H9 (cell line): ENCODE measurements around the gene PLAU. TPM values are rescaled to one million over a fixed set of nuclear protein-coding genes. Genes with fewer than 3 reads are reported as not detected.

Experiments
- DNase-seq: peaks from one replicate; pipeline ENCODE4 v3.0.0-alpha.2; 2017
- H2AFZ ChIP-seq: one replicate; pipeline ENCODE4 v1.6.1; 2013; ENCODE audit warnings: mild to moderate bottlenecking, low read length, control low read depth, moderate library complexity
- H2AK5ac ChIP-seq: 2 replicates; pipeline ENCODE4 v1.6.1; 2013; ENCODE audit warnings: low read length, control low read depth, mixed read lengths; ENCODE audit not compliant: insufficient read length
- H2BK120ac ChIP-seq: one replicate; pipeline ENCODE4 v1.6.1; 2013; ENCODE audit warnings: low read depth, mild to moderate bottlenecking, low read length, control low read depth, inconsistent platforms; ENCODE audit not compliant: poor library complexity, severe bottlenecking
- H2BK12ac ChIP-seq: 2 replicates; pipeline ENCODE4 v1.6.1; 2013; ENCODE audit warnings: low read length, control low read depth, mixed read lengths, low read depth; ENCODE audit not compliant: insufficient read length
- H2BK15ac ChIP-seq: 2 replicates; pipeline ENCODE4 v1.6.1; 2013; ENCODE audit warnings: low read depth, low read length, control low read depth
- H2BK20ac ChIP-seq: one replicate; pipeline ENCODE4 v1.6.1; 2013; ENCODE audit warnings: low read depth, mild to moderate bottlenecking, low read length, control low read depth, inconsistent platforms; ENCODE audit not compliant: poor library complexity, severe bottlenecking
- H2BK5ac ChIP-seq: 2 replicates; pipeline ENCODE4 v1.6.1; 2013; ENCODE audit warnings: low read length, control low read depth, mixed read lengths; ENCODE audit not compliant: insufficient read length
- H3K14ac ChIP-seq: 2 replicates; pipeline ENCODE4 v1.6.1; 2013; ENCODE audit warnings: low read length, control low read depth; ENCODE audit not compliant: insufficient read depth
- H3K18ac ChIP-seq: 2 replicates; pipeline ENCODE4 v1.6.1; 2013; ENCODE audit warnings: low read depth, mild to moderate bottlenecking, mixed read lengths, low read length, control low read depth; ENCODE audit not compliant: insufficient read length
- H3K23ac ChIP-seq: 2 replicates; pipeline ENCODE4 v1.6.1; 2013; ENCODE audit warnings: low read length, control low read depth, mixed read lengths, low read depth; ENCODE audit not compliant: insufficient read length
- H3K23me2 ChIP-seq: 2 replicates; pipeline ENCODE4 v1.6.1; 2013; ENCODE audit warnings: low read depth, mild to moderate bottlenecking, mixed read lengths, low read length, control low read depth; ENCODE audit not compliant: insufficient read length, poor library complexity, severe bottlenecking
- H3K27ac ChIP-seq: 2 replicates; pipeline ENCODE4 v1.5.1; 2013; ENCODE audit warnings: low read length, control low read depth, mixed read lengths, low read depth; ENCODE audit not compliant: insufficient read length
- H3K27me3 ChIP-seq: 2 replicates; pipeline ENCODE4 v1.6.1; 2013; ENCODE audit warnings: low read length, control low read depth, inconsistent platforms; ENCODE audit not compliant: insufficient read depth
- H3K4ac ChIP-seq: 2 replicates; pipeline ENCODE4 v1.6.1; 2013; ENCODE audit warnings: low read depth, mild to moderate bottlenecking, control low read depth, inconsistent platforms, low read length, moderate library complexity
- H3K4me1 ChIP-seq: 2 replicates; pipeline ENCODE4 v1.6.1; 2013; ENCODE audit warnings: low read length, control low read depth, inconsistent platforms; ENCODE audit not compliant: insufficient read depth
- H3K4me2 ChIP-seq: 2 replicates; pipeline ENCODE4 v1.6.1; 2013; ENCODE audit warnings: low read length, control low read depth, mixed read lengths; ENCODE audit not compliant: insufficient read length, insufficient read depth
- H3K56ac ChIP-seq: 2 replicates; pipeline ENCODE4 v1.6.1; 2013; ENCODE audit warnings: low read depth, mild to moderate bottlenecking, mixed read lengths, low read length, control low read depth; ENCODE audit not compliant: insufficient read length
- H3K79me1 ChIP-seq: 2 replicates; pipeline ENCODE4 v1.6.1; 2013; ENCODE audit warnings: low read depth, mild to moderate bottlenecking, moderate library complexity, low read length, control low read depth, inconsistent platforms; ENCODE audit not compliant: insufficient read depth, poor library complexity, severe bottlenecking
- H3K79me2 ChIP-seq: 2 replicates; pipeline ENCODE4 v1.6.1; 2013; ENCODE audit warnings: low read length, control low read depth, inconsistent platforms; ENCODE audit not compliant: insufficient read depth
- H3K9ac ChIP-seq: 2 replicates; pipeline ENCODE4 v1.6.1; 2013; ENCODE audit warnings: low read length, control low read depth, mixed read lengths; ENCODE audit not compliant: insufficient read length; ENCODE audit errors: extremely low read depth
- H3K9me3 ChIP-seq: one replicate; pipeline ENCODE4 v1.6.1; 2013; ENCODE audit warnings: low read depth, low read length, inconsistent platforms; ENCODE audit not compliant: control insufficient read depth
- H3T11ph ChIP-seq: one replicate; pipeline ENCODE4 v1.6.1; 2013; ENCODE audit warnings: mild to moderate bottlenecking, low read length, control low read depth, inconsistent platforms
- H4K20me1 ChIP-seq: one replicate; pipeline ENCODE4 v1.6.1; 2013; ENCODE audit not compliant: control insufficient read depth, insufficient read length, insufficient read depth
- H4K5ac ChIP-seq: 2 replicates; pipeline ENCODE4 v1.6.1; 2013; ENCODE audit warnings: low read depth, mild to moderate bottlenecking, mixed read lengths, low read length, control low read depth; ENCODE audit not compliant: insufficient read length
- H4K8ac ChIP-seq: replicated peaks from 2 replicates; pipeline ENCODE4 v1.6.1; 2013; ENCODE audit warnings: low read length, control low read depth, mixed read lengths, low read depth; ENCODE audit not compliant: insufficient read length
- H4K91ac ChIP-seq: 2 replicates; pipeline ENCODE4 v1.6.1; 2013; ENCODE audit warnings: low read depth, mild to moderate bottlenecking, moderate library complexity, mixed read lengths, low read length, control low read depth; ENCODE audit not compliant: insufficient read length
- H3K27ac Mint-ChIP-seq, 3 experiments: 2 replicates in 2 of 3; 3 replicates in 1 of 3; pipeline ENCODE4 v1.8.0; 2020 to 2021; ENCODE audit warnings: mixed read lengths in 3 of 3, mild to moderate bottlenecking in 1 of 3, moderate library complexity in 1 of 3
- H3K27me3 Mint-ChIP-seq: 2 replicates; pipeline ENCODE4 v1.8.0; 2021; ENCODE audit warnings: low read depth, mild to moderate bottlenecking, moderate library complexity, mixed read lengths
- H3K36me3 Mint-ChIP-seq, 3 experiments: 2 replicates in 2 of 3; 3 replicates in 1 of 3; pipeline ENCODE4 v1.8.0; 2020 to 2021; ENCODE audit warnings: low read depth in 3 of 3, mixed read lengths in 3 of 3; ENCODE audit not compliant: insufficient read depth in 1 of 3
- H3K4me1 Mint-ChIP-seq, 2 experiments: 2 replicates each; pipeline ENCODE4 v1.8.0; 2020; ENCODE audit warnings: mixed read lengths in 2 of 2
- H3K4me3 Mint-ChIP-seq, 2 experiments: 2 replicates in 1 of 2; 3 replicates in 1 of 2; pipeline ENCODE4 v1.8.0; 2020 to 2021; ENCODE audit warnings: mild to moderate bottlenecking in 2 of 2, mixed read lengths in 2 of 2, moderate library complexity in 1 of 2
- H3K9me3 Mint-ChIP-seq, 2 experiments: 2 replicates in 1 of 2; 3 replicates in 1 of 2; pipeline ENCODE4 v1.8.0; 2020; ENCODE audit warnings: mild to moderate bottlenecking in 2 of 2, mixed read lengths in 2 of 2, moderate library complexity in 1 of 2
- CTCF ChIP-seq: fragments of 200-600 bp; sonication (generic); conservative IDR thresholded peaks from 3 replicates; pipeline ENCODE4 v1.8.0; 2021; ENCODE audit warnings: antibody characterized with exemption, mild to moderate bottlenecking
- WGBS: extraction: QIAGEN DNeasy Blood & Tissue Kit; methylation state at CpG from one replicate; pipeline ENCODE4 v1.1.7; 2013; ENCODE audit warnings: missing lambda C conversion rate, low lambda C conversion rate, mixed read lengths; ENCODE audit not compliant: insufficient read length; ENCODE audit errors: extremely low coverage; 5-methylcytosine and 5-hydroxymethylcytosine counted together
- total RNA-seq: library from RNA; stranded (reverse); gene quantifications from 2 replicates; pipeline ENCODE4 v1.2.1, GENCODE V29; 2021

The PLAU gene
- total RNA-seq, 1 experiment from 2014 or later = 15.0 TPM

- H3K56ac ChIP-seq = no peak overlapping the region
- no peak overlapping the region for H2BK12ac ChIP-seq
- Mint-ChIP-seq H3K27me3 (peaks cover 6% of the 10 kb centered on the region; the same call in 1 of the 2 replicates), H3K36me3 (peaks cover 16 to 41% (median 19%) of the 10 kb centered on the region in 3 experiments; a peak in 6 of 7 replicates), H3K27ac (no peak overlapping the region), H3K4me1 (peaks cover 29 to 30% of the 10 kb centered on the region in 2 experiments), H3K9me3 (no peaks in the 10 kb centered on the region), H3K4me3 (peak overlapping the region; percentile 72 to 84; a peak in 4 of 5 replicates)
- H2BK5ac ChIP-seq = no peak overlapping the region
- H3K79me2 ChIP-seq = no peaks in the 10 kb centered on the region; the same call in 1 of the 2 replicates
- H3K23me2 ChIP-seq = peaks cover 3% of the 10 kb centered on the region
- no peak overlapping the region for H3K23ac ChIP-seq
- H3K18ac ChIP-seq = no peak overlapping the region
- peaks cover 2% of the 10 kb centered on the region; the same call in 1 of the 2 replicates for H3K4me1 ChIP-seq
- no CpG with 5 or more reads among the region's 5 CpGs for WGBS
- no peak overlapping the region for H2BK20ac ChIP-seq
- H4K8ac ChIP-seq = no peak overlapping the region
- no peak for DNase-seq
- no peak overlapping the region for H3K14ac ChIP-seq
- H2BK120ac ChIP-seq = no peak overlapping the region
- no peak overlapping the region for H3K9ac ChIP-seq
- no peak overlapping the region for H3K27ac ChIP-seq
- no peak overlapping the region for H2AFZ ChIP-seq
- H3K27me3 ChIP-seq = no peaks in the 10 kb centered on the region
- H2AK5ac ChIP-seq = no peak overlapping the region
- peak; percentile 21; the same call in 1 of the 3 replicates for TF ChIP-seq CTCF
- no peak overlapping the region for H3T11ph ChIP-seq
- H4K20me1 ChIP-seq = peaks cover 2% of the 10 kb centered on the region
- H2BK15ac ChIP-seq = no peak overlapping the region; the same call in 1 of the 2 replicates
- H3K79me1 ChIP-seq = no peaks in the 10 kb centered on the region
- H4K91ac ChIP-seq = no peak overlapping the region
- no peaks in the 10 kb centered on the region for H3K9me3 ChIP-seq
- H3K4ac ChIP-seq = no peak overlapping the region
- H3K4me2 ChIP-seq = no peak overlapping the region
- H4K5ac ChIP-seq = no peak overlapping the region
Measured at GRCh38 chr10:73872190-73872710, 38.7 kb upstream of the PLAU start.
